GM18502 (cell line): ENCODE data around the gene TRIM6.
"Not testable (repeated sequence)": the region's sequence is repeated elsewhere in the genome, so short reads cannot be mapped to it uniquely, and the experiment has no call there.

ENCODE experiments used
- ATAC-seq: cut with Tn5 transposase; IDR thresholded peaks from one replicate; pipeline ENCODE4 v1.9.1; 2021; ENCODE audit warnings: mild to moderate bottlenecking; ENCODE audit not compliant: unreplicated experiment, poor library complexity

TRIM6 gene

DNA sequence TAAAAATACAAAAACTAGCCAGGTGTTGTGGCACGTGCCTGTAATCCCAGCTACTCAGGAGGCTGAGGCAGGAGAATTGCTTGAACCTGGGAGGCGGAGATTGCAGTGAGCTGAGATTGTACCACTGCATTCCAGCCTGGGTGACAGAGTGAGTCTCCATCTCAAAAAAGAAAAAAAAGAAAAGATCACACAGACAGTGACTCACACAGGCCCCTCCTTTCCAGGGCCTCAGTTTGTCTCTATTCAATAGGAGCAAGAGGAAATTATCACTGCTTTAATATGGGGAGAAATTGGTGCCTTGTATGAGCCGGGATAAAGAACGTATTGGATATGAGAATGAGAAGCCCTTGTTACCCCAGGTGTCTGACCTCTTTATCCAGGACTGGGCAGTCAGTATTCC lies 6.4 kb downstream of the TRIM6 start:
- ATAC-seq = not testable (repeated sequence)

DNA sequence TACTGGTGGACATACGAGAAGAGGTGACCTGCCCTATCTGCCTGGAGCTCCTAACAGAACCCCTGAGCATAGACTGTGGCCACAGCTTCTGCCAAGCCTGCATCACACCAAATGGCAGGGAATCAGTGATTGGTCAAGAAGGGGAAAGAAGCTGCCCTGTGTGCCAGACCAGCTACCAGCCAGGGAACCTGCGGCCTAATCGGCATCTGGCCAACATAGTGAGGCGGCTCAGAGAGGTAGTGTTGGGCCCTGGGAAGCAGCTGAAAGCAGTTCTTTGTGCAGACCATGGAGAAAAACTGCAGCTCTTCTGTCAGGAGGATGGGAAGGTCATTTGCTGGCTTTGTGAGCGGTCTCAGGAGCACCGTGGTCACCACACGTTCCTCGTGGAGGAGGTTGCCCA lies 6.9 kb downstream of the TRIM6 start:
- no peak for ATAC-seq

DNA sequence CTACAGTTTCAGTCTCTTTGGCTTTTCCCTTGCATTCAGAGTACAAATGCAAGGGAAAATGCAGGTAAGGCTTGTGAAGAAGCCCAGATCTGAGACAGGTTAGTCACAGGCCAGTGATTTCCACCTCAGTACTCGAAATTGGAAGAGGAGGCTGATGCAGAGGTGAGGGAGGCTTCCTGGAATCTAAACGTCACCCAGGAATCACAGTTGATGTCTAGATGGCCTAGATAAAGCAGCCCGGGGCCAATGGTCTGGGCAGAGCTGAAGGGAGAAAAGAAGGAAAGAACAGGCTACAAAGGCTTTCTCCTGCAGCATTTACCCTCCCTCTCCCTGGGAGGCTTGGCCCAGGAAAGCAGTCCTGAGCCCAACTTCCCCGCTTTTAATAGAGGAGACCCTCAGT lies 8.5 kb downstream of the TRIM6 start:
- ATAC-seq = no peak

DNA sequence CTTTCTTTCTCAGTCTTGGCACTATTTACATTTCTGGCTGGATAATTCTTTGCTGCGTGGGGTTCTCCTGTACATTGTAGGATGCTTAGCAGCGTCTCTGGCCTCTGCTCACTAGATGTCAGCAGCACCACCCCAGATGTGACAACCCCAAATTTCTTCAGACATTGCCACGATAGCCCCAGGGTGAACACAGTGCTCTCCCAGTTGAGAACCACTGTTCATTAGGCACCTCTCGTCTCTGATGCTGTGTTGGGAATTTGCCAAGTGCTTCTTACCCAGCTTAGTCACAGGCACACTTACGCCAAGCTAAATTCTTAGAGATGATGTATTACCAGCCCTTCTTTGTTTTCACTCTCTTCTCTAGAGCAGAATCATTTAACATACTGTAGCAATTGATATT lies 9.4 kb downstream of the TRIM6 start:
- no peak for ATAC-seq

DNA sequence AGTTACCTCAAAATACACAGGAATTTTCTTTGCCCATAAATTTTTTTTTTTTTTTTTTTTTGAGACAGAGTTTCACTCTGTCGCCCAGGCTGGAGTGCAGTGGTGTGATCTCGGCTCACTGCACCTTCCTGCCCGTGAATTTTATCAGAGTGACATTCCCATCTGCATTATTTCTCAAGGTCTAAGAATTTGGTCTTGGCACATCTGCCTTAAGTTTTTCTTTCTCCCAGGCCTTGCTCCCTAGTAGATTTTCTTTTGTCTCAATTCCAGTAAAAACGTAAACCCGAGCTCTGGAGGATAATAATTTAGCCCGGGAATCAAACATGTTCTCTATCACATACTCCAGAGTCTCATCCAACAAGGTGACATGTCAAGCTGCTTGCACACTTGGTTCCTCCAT lies 12.4 kb downstream of the TRIM6 start:
- no peak for ATAC-seq

DNA sequence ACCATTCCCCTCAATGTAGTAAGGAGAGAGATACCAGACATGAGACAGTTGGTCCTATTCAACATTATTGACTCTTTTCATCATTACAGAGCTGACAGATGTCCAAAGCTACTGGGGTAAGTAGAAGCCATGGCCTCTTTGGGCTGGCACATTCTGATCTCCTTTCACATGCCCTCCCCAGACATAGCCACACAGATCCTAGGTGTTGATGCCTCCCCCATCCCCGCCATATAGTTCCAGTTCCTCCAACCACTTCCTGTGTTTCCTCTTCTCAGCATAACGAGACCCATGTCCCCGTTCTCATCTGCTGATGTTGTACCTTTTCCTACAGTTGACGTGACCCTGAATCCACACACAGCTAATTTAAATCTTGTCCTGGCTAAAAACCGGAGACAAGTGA lies 14.0 kb downstream of the TRIM6 start:
- ATAC-seq = peak; percentile 50

DNA sequence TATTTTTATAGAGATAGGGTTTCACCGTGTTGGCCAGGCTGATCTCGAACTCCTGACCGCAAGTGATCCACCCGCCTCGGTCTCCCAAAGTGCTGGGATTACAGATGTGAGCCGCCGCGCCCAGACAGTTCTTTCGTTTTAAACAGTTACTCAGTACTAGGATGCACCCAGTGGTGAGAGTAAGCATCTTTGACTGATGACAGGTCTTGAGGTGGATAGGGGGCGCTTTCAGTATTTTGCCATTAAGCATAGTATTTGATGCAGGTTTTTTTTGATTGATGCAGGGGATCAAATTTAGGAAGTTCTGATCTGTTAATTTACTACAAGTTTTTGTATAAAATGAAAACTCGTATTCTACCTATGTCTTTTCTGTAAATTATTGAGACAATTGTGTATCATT lies 15.2 kb downstream of the TRIM6 start:
- no peak for ATAC-seq

DNA sequence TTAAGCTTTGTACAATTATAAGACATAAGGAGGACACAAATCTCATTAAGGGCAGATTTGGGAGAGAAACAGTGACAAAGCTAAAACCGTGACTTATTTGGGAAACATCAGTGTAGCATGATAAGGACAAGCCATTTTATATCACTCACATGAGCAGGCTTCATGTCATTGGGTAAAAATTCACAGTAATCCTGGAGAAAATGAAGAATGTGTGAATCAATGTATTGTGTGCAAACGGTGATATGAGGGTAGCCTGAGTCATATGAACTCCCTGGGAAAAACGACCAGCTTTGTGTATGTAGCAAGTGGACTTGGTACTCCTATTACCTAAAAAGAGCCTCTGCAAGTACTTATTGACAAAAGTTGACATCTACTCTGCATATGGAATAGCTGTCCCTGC lies 22.4 kb downstream of the TRIM6 start:
- no peak for ATAC-seq

DNA sequence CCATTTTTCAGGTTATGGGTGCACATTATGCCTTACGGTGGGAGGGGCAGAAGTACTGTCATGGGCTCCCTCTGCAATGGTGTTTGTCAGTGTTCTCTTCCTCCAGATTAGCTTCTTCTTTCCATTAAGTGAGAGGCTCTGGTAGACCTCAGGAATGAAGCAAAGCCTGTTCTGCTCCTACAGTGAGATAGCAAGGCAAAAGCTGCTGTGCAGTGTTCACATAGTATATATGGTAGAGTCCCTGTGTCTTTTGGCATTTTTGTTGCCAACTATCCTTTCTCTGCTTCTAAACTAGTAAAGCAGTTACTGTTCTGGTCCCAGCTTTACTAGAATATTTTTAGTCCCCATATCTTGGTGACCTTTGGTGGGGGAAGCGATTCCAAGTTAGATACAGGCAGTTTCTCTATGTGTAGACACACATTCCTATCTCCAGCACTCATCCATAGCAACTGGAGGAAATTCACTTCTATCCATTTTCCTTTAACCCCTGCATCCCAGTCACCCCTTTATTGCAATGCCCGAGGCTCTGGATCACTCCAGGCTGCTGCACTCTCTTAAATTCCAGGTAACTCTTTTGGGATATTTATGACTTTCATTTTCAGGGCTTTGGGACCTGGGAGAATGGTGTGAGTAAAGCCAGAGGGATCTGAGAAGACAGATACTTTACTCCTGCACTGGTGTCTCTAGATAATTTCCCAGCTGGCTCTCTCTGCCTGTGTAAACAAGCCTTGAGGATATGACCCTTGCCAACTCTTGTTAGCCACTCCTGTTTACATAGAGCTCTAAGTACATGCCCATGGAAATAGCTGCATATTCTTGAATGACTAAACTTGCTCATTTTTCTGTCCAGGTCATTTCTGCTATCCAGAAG lies 24.4 kb downstream of the TRIM6 start:
- no peak for ATAC-seq

DNA sequence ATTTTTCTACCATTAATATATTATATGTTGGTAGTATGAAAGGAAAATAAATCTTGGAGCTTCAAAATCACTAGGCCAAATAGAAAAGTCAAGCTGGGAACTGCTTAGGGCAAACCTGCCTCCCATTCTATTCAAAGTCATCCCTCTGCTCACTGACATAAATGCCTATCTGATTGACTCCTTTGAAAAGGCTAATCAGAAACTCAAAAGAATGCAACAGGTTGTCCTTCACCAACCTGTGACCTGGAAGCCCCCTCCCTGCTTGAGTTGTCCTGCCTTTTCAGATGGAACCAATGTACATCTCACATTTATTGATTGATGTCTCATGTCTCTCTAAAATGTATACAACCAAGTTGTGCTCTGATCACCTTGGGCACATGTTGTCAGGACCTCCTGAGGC lies 25.1 kb downstream of the TRIM6 start:
- no peak for ATAC-seq

DNA sequence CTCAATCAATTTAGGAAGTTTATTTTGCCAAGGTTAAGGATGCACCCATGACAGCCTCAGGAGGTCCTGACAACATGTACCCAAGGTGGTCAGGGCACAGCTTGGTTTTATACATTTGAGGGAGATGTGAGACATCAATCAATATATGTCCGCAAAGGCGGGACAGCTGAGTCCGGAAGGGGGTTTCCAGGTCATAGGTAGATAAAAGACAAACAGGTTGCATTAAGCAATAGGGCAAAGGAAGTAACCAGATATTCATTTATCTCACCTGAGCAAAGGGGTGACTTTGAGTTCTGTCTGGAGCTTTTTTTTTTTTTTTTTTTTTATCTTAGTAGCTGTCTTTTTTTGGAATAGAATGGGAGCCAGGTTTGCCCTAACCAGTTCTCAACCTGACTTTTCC lies 26.4 kb downstream of the TRIM6 start:
- ATAC-seq = no peak

DNA sequence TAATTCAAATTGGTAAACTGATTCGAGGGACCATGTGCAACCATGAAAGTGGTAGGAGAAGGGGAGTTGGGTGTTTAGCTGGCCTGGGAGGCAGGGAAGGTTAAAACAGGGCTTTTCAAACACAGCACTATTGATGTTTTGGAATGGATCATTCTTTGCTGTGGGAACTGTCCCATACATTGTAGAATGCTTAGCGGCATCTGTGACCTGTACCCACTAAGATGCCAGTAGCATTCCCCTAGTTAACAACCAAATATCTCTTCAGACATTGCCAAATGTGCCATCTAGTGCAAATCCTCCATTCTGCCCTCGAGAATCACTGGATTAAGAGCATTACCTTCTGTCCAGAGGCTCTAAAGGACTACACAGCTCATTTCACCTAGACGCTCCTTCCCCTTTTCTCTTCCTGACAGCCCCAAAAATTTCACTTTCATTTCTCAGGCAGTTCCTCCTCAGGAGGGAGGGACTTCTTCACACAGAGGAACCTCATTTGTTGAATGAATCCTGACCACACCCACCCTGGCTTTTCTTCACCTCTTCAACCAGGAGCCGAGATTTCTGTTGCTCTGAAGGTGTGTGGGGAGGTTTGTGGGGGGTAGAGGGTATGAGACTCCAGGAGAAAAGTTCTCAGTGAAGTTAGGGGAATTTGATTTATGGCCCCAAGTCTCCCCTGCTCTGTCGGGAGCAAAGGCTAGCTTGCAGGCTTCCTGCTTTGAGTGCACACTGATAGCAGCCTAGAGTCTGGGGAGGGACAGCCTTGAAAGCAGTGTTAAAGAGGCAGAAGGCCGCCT lies 28.2 kb downstream of the TRIM6 start, which contains the start of gene TRIM34:
TSS of gene TRIM34 (plus strand) at position 513 of the 791 bp plus-strand sequence. CDS start 7,331 bp downstream, outside the sequence.
- ATAC-seq = peak; percentile 99

DNA sequence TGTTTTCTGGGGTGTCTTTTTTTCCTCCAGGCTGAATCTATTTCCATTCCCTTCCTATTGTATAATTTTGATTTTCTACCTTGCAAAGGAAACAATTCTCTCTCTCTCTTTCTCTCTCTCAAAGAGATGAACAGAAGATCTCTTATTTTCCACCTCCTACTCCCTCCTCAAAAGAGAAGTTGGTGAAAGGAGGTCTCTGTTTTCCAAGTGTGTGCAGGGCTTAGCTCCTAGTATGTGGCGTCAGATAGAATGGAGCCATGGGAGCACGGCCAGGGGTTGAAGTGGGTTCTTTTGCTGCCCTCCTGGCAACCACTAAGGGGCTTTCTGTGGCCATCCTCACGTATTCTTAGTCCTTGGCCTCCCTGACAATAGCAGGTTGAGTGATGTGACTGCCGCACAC lies 28.8 kb downstream of the TRIM6 start:
- no peak for ATAC-seq

DNA sequence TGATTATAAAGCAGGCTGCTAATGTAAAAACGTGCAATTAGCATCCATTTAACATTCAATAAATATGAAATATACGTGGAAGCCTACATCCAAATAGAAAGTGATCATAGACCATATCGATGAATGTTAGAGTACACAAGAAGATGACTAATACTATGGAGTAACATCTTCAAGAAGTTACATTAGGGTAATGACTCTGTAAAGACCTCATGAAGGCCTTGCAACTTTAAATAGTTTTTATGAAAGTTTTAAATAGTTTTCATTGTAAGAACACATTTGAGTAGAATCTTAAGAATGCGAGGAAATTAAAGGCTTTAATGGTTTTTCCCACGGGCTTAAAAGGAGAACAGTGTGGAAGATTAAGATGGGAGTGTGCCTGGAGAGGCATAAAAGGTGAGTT lies 29.8 kb downstream of the TRIM6 start:
- ATAC-seq = no peak

DNA sequence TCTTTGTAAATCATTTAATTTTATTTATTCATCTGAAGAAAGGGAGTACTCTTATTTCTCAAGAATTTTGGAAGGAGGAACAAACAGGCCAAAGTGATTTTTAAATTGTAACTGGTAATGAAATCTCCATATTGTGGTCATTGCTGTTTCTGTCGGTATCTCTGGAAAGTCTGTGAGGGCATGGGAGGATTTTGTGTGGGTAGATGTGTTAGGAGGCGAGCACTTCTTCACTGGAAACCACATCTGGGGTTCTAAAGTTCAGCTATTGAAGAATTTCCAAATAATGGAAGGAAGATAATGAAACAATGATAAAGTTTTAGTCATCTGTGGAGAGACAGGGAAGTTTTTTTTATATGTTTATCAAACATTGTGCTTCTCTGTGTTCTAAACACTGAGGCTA lies 35.0 kb downstream of the TRIM6 start:
- peak; percentile 10 for ATAC-seq

DNA sequence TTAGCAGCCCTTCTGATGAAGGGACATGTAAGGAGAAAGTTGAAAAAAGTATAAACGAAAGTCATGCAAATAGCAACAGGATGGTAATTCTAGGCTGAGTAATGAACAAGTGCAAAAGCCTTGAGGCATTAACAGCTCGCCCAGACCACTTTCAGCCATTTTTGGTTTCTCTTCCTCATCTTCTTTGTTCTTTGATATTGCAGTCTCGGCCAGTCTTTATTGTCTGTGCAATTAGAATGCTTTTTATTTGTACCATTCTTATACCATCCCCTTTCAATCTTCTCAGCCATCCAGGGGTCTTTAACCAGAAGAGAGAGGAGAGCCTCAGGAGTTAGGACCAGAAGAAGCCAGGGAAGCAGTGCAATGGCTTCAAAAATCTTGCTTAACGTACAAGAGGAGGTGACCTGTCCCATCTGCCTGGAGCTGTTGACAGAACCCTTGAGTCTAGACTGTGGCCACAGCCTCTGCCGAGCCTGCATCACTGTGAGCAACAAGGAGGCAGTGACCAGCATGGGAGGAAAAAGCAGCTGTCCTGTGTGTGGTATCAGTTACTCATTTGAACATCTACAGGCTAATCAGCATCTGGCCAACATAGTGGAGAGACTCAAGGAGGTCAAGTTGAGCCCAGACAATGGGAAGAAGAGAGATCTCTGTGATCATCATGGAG lies 35.7 kb downstream of the TRIM6 start:
- peak; percentile 97 for ATAC-seq

DNA sequence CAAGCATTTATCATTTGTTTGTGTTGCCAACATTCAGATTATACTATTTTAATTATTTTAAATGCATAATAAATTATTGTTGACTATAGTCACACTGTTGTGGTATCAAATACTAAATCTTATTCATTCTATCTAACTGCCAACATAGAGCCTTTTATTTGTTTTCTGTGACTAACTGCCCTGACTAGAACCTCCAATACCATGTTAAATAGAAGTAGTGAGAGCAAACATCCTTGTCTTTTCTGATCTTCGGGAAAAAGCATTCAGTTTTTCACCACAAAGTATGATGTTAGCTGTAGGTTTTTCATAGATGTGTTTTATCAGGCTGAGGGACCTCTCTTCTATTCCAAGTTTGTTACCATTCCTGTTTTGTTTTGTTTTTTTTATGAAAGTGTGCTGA lies 43.5 kb downstream of the TRIM6 start:
- ATAC-seq = no peak

DNA sequence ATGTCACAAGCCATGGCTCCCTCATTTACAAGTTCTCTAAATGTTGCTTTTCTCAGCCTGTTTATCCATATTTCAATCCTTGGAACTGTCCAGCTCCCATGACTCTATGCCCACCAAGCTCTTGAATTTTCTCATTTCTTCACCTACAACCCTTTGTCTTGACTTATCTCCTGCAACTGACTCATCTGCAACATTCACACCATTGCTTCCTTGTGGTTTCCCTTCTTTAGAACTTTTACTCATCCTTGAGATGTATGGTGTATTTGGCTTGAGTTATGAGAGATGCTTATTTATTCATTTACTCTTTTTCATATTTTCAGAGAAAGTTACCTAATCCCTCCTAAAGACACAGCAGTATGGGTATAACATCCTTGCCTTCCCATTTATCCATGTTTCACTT lies 47.1 kb downstream of the TRIM6 start:
- ATAC-seq = no peak

DNA sequence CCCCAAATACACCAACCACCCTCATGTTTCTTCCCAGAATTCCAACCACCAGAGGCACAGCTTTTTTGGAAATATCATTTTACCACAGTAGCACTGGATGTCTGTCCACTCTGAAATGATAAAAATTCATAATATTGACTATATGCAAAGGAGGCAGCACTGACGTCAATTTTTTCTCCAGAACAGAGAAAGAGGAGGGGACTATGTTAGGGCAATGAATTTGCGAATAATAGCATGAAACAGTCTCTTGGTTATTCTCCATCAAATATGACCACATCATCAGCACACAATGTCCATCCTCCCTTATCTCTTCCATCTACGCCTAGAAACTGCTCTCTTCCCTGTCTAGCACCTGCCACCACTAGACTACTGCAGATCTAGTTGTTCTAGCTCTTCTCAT lies 49.7 kb downstream of the TRIM6 start:
- ATAC-seq = no peak

DNA sequence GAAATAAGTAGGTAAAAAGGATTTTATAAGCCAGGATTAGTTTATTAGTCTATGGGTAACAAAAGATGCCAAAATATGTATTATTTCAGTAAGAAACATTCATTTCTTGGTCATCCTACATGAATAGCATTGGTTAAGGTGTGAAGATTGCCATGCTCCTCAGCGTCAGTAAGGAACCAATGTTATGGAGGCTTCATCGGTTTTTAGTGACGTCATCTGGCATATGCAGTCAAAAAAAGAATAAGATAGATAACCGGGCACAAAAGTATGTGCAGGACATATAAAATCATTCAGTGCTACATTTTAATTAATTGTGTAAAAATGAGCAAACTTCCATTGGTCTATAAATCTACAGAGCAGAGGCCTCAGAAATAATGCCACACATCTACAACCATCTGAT lies 59.0 kb downstream of the TRIM6 start:
- ATAC-seq = no peak

DNA sequence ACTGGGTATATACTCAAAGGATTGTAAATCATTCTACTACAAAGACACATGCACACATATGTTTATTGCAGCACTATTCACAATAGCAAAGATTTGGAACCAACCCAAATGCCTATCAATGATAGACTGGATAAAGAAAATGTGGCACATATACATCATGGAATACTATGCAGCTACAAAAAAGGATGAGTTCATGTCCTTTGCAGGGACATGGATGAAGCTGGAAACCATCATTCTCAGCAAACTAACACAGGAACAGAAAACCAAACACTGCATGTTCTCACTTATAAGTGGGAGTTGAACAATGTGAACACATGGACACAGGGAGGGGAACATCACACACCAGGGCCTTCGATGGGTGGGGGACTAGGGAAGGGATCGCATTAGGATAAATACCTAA lies 60.5 kb downstream of the TRIM6 start:
- not testable (repeated sequence) for ATAC-seq
